ENCODE data around the gene NAE1. TPM values are rescaled to one million over a fixed set of nuclear protein-coding genes. Genes with fewer than 3 reads are reported as not detected.
"Not testable (repeated sequence)": the region's sequence is repeated elsewhere in the genome, so short reads cannot be mapped to it uniquely, and the experiment has no call there.

The NAE1 gene
- polyA plus RNA-seq, 3 donors: 23.1 to 34.0 (median 23.2) TPM

- WGBS, 3 donors: 69 to 76% (median 71%) methylated on average over 7 of the region's 7 CpGs
- no peak overlapping the region for H3K27ac ChIP-seq (ENCODE audit: low read depth, low read length)
Measured at GRCh38 chr16:66832661-66833305, 2.0 kb upstream of the NAE1 start.

- H3K27ac ChIP-seq (ENCODE audit: low read depth, low read length): no peak overlapping the region
- WGBS, 3 donors: 60 to 83% (median 74%) methylated on average over 3 of the region's 3 CpGs
Measured at GRCh38 chr16:66832190-66832589, 1.4 kb upstream of the NAE1 start.

- no peak overlapping the region for H3K27ac ChIP-seq (ENCODE audit: low read depth, low read length)
- 87 to 95% (median 92%) methylated on average over 4 of the region's 4 CpGs for WGBS, 3 donors
Measured at GRCh38 chr16:66824006-66824405, 6.8 kb downstream of the NAE1 start.

- 93 to 95% (median 95%) methylated on average over 2 of the region's 2 CpGs for WGBS, 3 donors
Measured at GRCh38 chr16:66814734-66815133, 16.0 kb downstream of the NAE1 start.

GRCh38 chr16:66811043-66811442 is 19.7 kb downstream of the NAE1 start:
- H3K27ac ChIP-seq (ENCODE audit: low read depth, low read length): no peak overlapping the region
- WGBS, 3 donors: 96 to 97% (median 96%) methylated on average over 7 of the region's 7 CpGs

More at GRCh38 chr16:66814734-66815133, 16.0 kb downstream of the NAE1 start:
- no peak overlapping the region for H3K27ac ChIP-seq (ENCODE audit: low read depth, low read length)

GRCh38 chr16:66810391-66810790 is 20.4 kb downstream of the NAE1 start:
- 91 to 95% (median 95%) methylated on average over 4 of the region's 4 CpGs for WGBS, 3 donors
- no peak overlapping the region for H3K27ac ChIP-seq (ENCODE audit: low read depth, low read length)

GRCh38 chr16:66809765-66810164 is 21.0 kb downstream of the NAE1 start:
- no peak overlapping the region for H3K27ac ChIP-seq (ENCODE audit: low read depth, low read length)
- WGBS, 3 donors: 94 to 96% (median 95%) methylated on average over 4 of the region's 4 CpGs

- no peak overlapping the region for H3K27ac ChIP-seq (ENCODE audit: low read depth, low read length)
- 72 to 92% (median 81%) methylated on average over 5 of the region's 5 CpGs for WGBS, 3 donors
Measured at GRCh38 chr16:66802159-66802558, 28.6 kb downstream of the NAE1 start.

- 92 to 95% (median 93%) methylated on average over 56 of the region's 56 CpGs for WGBS, 3 donors
Measured at GRCh38 chr16:66801320-66802105, 29.3 kb downstream of the NAE1 start, which contains the start of gene TERB1. Gene TERB1 (minus strand): TSS chr16:66801584. CDS start chr16:66796798, 4,786 bp downstream.

GRCh38 chr16:66800856-66801255 is 29.9 kb downstream of the NAE1 start:
- H3K27ac ChIP-seq (ENCODE audit: low read depth, low read length): no peak overlapping the region
- 91 to 95% (median 91%) methylated on average over 19 of the region's 19 CpGs for WGBS, 3 donors

More at GRCh38 chr16:66801320-66802105, 29.3 kb downstream of the NAE1 start, which contains the start of gene TERB1:
- no peak within 1 kb of the TSS for H3K27ac ChIP-seq (ENCODE audit: low read depth, low read length)

- H3K27ac ChIP-seq (ENCODE audit: low read depth, low read length): no peak overlapping the region
- WGBS, 3 donors: 77 to 92% (median 81%) methylated on average over 2 of the region's 2 CpGs
Measured at GRCh38 chr16:66798161-66798560, 32.6 kb downstream of the NAE1 start.

- WGBS, 3 donors: 78 to 91% (median 90%) methylated on average over 6 of the region's 6 CpGs
- H3K27ac ChIP-seq (ENCODE audit: low read depth, low read length): not testable (repeated sequence)
Measured at GRCh38 chr16:66793984-66794383, 36.8 kb downstream of the NAE1 start.

- 60 to 78% (median 62%) methylated on average over 3 of the region's 3 CpGs for WGBS, 3 donors
- no peak overlapping the region for H3K27ac ChIP-seq (ENCODE audit: low read depth, low read length)
Measured at GRCh38 chr16:66790130-66790733, 40.5 kb downstream of the NAE1 start.

GRCh38 chr16:66787427-66787826 is 43.3 kb downstream of the NAE1 start:
- H3K27ac ChIP-seq (ENCODE audit: low read depth, low read length): no peak overlapping the region
- 76 to 98% (median 95%) methylated on average over 2 of the region's 2 CpGs for WGBS, 3 donors

GRCh38 chr16:66786551-66786950 is 44.2 kb downstream of the NAE1 start:
- no peak overlapping the region for H3K27ac ChIP-seq (ENCODE audit: low read depth, low read length)
- 97 to 100% (median 97%) methylated on average over 3 of the region's 3 CpGs for WGBS, 3 donors

GRCh38 chr16:66776457-66776856 is 54.3 kb downstream of the NAE1 start:
- H3K27ac ChIP-seq (ENCODE audit: low read depth, low read length): no peak overlapping the region

GRCh38 chr16:66774981-66775380 is 55.8 kb downstream of the NAE1 start:
- 57 to 82% (median 72%) methylated on average over 2 of the region's 2 CpGs for WGBS, 3 donors
- no peak overlapping the region for H3K27ac ChIP-seq (ENCODE audit: low read depth, low read length)

- H3K27ac ChIP-seq (ENCODE audit: low read depth, low read length): no peak overlapping the region
Measured at GRCh38 chr16:66758086-66758485, 72.7 kb downstream of the NAE1 start.

GRCh38 chr16:66754819-66755218 is 76.0 kb downstream of the NAE1 start:
- WGBS, 3 donors: 60 to 67% (median 62%) methylated on average over 3 of the region's 3 CpGs
- no peak overlapping the region for H3K27ac ChIP-seq (ENCODE audit: low read depth, low read length)

All from adipose tissue (tissue), 3 donors.